Putamen (tissue), 1 donor: ENCODE data around the gene KCNJ5.

ENCODE experiments used
- DNase-seq: peaks from one replicate; pipeline ENCODE4 v3.0.0-alpha.2; 2016; ENCODE audit warnings: low spot score

KCNJ5 gene

DNA sequence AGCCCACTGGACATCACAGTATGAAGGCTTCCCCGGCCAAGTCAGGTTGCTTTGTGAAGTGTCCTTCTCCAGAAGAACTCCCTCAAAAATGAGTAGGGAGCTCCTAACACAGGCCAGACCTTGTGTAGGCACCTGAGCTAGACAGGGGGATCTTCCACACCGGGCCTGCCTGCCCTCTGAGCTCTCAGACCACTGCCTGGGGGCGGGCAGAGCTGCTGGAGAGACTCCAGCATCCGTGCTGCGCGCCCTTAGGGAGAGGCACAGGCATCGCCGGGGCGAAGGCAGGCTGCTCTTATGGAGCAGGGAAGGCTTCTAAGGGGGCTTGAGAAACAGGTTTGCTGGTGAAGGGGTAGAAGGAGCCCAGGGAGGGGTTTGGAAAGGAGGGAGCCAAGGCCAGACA lies 4.4 kb downstream of the KCNJ5 start:
- DNase-seq, result no peak

DNA sequence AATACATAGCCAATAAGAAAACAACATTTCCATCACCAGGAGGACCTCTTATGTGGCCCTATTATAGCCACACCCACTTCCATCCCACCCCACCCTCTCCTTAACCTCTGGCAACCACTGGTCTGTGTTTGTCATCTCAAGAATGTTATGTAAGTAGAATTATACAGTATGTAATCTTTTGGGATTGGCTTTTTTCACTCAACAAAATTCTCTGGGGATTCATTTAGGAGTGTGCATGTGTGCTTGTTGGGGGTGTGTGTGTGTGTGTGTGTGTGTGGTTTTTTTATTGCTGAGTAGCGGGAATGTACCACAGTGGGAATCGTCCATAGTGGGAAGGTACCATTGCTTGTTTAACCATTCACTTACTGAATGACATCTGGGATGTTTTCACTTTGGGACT lies 5.2 kb downstream of the KCNJ5 start:
- DNase-seq, result no peak

DNA sequence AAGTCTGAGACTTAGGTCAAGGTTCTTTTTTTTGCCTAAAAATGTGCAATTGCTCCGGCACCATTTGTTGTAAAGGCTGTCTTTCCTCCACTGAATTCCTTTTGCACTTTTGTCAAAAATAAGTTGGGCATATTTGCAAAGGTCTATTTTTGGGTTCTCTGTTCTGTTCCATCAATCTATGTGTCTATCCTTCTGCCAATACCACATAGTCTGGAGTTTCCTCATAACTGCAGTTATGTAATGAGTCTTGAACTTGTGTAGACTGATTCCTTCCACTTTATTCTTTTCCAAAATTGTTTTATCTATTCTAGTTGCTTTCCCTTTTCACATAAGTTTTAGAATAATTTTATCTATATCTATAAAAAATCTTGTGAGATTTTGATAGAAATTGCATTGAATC lies 6.7 kb downstream of the KCNJ5 start:
- DNase-seq, result no peak

DNA sequence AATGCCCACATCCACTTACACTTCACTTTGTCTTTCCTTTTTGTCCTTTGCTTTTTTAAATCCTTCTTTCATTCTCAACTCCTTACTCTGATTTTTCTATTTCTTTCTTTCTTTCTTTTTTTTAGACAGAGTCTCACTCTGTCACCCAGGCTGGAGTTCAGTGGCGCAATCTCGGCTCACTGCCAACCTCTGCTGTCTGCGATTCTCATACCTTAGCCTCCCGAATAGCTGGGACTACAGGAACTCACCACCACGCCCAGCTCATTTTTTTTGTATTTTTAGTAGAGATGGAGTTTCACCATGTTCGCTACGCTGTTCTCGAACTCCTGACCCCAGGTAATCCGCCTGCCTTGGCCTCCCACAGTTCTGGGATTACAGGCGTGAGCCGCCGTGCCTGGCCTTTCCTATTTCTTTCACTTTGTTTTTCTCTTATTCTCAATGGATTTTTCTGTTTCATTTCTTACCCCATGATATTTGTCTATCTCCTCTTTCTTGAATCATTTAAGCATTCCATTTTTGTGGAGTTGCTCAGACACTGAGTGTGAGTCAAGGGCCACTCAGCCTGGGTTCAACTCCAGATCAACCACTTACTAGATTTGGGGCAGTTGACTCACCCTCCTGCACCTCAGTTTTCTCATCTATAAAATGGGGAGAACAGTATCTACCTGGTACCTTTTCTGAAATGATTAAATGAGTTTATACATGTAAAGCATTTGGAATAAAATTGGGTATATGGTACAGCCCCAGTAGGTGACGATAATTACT lies 7.6 kb downstream of the KCNJ5 start:
- DNase-seq, result no peak

DNA sequence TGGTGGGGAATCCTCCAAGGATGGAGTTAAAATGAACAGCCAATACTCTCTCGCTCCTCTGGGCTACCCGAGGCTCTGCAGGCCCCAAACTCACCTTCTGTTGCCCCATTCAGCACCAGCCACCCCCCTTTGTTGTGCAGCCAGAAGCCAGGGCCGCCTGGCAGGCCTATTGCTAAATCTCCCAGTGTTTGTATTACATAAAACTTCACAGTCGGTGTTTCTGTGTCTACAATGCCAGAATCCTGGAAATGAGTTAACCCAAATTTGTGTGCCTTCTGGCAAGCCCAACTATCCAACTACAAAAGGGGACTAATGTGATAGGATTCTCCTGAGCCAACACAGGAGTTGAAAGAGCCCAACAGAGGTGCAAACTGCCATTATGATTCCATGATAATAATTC lies 9.3 kb downstream of the KCNJ5 start:
- DNase-seq, result no peak

DNA sequence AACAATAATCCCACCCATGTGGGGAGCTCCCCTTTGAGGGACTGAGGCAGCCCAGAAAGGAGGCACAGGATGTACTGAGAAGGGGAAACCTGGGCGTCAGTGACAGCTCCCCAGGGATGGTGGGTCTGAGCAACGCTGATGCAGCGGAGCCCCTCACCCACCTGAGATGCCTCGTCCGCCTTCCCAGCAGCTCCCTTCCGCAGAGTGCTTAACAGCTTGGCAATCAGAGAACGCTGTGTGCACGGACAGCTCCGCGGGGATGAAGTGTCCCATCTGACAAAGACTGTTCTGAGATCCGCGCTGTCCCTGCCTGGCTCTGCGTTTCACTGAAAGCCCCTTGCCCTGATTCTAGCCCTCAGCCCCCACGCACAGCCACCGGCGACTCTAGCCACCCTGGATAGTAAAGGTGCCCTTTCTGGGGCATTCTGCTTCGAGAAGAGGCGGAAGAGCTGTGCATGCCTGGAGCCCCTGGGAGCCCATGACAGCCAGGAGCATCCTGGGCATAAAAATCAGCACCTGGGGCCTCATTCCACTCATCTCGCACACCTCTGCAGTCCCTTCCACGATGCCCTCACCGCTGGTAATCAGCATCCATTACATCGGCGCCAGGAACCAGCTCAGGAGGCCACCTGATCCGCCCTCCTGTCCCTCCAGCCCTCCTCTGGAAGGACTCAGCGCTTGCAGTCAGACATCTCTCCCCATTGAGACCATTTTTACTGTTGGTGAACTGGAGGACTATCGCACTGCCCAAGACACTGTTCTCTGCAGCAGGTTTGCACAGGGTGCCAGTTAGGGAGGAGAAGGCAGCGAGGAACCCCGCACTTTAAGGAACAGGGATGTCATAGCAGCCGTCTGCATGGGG lies 10.7 kb downstream of the KCNJ5 start:
- DNase-seq, result no peak

DNA sequence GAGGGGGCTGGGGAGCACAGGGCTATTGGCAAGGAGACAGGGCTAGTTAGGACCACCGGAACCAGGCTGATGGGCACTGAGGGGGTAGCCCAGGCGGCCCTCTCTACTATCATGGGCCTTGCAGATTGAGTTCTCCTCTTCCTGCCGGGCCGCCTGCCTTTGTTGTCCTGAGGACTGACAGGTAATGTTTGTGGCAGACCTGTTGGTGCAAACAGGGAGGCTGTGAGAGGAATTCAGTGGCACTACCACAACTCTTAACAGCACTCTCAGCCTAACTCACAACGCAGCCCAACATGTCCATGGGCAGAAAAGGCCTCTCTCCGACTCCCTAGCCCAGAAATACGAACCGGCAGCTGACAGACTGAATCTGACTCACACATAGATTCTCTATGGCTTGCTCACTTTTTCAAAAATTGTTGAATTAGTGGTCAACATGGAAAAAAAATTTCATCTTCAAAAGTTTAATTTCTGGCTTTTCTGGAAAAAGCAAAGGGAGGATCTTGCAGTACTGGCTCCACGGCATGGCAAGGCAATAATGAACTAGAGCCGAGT lies 11.4 kb downstream of the KCNJ5 start:
- DNase-seq, result no peak

DNA sequence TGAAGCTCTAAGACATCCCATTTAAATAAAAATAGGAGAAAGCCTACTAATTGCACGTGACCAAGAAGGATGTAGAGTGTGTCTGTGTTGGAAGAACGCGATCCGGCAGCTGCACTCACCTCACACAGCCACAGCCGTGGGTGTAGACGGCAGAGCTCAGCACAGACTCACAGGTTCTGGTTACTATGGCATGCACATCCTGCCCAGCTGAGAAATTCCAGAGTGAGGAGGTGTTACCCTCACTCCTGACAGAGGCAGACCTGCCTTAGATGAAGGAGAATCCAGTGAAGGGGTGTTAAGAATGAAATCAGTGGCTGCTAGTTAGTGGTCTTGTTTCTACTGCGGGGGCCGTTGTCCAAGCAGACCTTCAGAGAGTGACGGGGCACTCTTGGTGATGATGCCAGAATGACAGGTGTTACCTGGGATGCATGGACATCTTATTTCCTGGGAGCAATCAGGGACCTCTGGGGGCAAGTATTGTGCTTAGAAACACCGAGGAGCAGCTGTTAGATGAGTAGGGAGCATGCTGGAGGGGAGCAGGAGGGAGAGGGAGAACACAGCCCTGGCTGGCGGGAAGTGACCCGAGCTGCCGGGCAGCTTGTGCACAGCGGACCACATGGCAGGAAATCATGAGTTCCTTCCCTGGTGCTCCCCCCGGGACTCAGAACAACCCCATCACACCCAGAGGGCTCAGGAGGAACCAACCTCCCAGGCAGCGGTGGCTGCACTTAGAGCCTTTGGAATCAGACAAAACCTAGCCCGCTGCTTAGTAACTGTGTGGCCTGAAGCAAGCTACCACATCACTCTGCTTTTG lies 12.3 kb downstream of the KCNJ5 start:
- peak; percentile 52 for DNase-seq

DNA sequence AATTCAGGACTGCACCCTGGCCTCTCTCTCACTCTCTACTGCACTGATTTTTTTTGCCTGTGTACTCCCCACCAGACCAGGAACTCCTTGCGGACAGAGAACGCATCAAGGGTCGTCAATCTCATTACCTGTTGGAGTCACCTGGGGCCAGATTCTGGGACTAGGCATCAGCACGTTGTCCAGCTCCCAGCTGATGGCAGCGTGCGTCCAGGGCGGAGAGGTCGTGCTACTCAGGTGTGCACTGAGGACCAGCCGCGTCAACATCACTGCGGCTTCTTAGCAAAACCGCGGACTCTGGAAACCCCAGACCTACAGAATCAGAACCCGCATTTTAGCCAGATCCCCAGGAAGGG lies 13.1 kb downstream of the KCNJ5 start:
- DNase-seq, result no peak

DNA sequence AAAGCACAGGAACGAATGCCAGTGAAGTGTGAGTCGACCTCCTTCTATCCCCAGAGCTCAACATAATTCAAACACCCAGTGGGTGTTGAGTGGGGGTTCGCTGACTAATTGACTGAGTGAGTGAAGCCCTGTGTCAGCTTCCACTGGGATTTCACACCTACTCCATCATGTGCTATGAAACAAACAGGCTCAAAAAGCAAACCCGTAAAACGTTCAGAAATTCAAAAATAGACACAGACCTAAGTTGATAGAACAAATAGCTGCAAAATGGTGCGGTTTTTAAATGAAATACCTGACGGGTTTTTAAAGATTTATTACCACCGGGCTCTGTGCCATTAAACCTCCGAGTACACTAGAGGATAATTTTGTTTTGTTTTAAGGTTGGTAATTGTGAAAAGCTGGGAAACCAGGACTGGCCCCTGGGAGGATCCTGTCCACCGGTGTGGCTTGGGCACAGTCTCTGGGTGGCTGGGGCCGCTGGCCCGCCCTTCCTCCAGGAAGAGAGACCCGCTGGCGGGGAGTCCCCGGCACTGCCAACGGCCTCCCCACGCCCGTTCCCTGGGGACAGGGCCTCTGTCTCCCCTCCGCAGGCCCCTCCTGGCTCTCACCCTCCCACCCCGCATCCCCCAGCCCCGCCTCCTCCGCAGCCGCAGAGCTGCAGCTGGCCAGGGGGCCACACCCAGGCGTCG lies 13.6 kb downstream of the KCNJ5 start:
- peak; percentile 74 for DNase-seq

DNA sequence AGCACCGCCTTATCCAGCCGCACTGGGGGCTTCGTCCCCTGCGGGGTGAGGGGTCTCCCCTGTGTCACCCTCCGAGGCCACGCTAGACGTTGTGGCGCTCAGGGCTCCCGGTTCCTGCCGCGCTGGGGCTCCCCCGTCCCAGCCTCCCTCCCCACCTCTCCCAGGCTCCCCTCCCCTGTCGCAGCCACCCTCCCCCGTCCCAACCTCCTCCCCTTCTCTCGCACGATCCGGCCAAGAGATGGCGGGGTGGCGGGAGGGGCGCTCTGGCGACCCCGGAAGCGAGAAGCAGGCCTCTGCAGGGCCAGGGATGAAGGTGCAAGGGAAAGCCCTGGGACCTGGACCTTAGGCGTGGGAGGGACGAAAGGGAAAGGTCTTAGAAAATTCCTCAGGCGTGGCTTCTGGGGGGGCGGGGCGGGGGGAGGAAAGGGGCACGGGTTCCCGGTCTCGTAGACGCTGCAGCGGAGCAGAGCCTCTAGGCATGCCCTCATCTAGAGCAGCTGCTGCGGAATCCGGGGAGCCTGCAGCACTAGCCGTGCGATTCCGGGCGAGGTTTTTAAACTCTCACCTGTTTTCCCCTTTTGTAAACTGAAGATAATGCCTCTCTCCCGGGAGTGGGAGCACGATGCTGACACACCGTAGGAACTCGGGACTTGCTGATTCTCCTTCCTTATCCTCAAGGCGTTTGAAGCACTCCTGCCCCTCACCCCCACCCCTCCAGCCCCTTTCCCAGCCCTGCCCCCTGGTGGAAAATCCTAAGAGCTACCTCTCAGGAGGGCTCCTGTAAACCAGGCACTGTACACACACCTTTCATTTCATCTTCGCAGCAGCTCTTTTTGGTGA lies 14.4 kb downstream of the KCNJ5 start:
- peak; percentile 29 for DNase-seq

DNA sequence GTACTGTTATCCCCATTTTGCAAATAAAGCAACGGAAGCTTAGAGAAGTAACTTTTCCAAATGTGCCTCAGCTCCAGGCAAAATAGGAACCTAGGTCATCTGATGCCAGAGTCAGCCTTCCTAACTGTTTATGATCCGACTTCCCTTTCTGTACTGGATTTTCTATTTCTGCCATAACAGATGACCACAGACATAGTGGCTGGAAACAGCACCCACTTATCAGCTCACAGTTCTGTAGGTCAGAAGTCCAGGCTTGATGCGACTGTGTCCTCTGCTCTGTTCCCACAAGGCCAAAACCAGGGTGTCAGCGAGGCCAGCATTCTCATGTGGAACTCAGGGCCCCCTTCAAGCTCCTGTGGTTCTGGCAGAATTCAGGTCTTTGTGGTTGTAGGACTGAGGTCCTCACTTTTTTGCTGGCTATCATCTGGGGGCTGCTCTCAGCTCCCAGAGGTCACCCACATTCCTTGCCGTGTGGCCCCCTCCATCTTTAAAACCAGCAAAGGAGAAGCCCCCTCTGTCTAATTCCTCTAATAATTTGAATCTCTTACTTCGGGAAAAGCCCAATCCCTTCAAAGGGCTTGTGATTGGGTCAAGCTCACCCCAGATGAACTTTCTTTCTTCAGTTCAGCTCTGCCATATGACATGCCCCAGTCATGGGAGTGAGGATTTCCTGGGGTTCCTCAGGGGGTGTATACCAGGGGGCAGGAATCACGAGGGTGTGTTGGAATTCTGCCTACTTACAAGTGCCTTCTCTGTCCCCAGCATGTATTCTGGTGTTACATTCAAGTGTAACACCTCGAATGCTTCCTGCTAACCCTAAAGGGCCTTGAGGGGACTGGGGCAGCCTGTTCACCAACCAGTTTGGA lies 15.3 kb downstream of the KCNJ5 start:
- no peak for DNase-seq

DNA sequence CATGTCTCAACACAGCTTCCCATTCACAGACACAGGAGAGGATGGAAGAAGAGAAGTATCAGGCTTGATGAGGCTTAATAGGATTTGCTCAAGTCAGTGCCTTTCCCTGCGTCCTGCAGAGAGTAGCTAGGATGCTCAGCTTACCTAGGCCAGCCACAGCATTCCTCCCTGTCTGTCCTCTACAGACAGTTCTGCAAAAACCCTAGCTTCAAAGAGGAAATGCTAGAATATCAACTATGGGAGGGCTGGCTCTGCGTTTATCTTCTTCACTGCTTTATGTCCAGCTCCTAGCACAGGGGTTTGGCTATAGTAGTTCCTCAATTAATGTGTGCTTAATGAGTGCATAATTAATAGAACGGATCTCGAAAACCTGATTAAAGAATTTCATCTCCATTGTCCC lies 16.4 kb downstream of the KCNJ5 start:
- DNase-seq, result no peak

DNA sequence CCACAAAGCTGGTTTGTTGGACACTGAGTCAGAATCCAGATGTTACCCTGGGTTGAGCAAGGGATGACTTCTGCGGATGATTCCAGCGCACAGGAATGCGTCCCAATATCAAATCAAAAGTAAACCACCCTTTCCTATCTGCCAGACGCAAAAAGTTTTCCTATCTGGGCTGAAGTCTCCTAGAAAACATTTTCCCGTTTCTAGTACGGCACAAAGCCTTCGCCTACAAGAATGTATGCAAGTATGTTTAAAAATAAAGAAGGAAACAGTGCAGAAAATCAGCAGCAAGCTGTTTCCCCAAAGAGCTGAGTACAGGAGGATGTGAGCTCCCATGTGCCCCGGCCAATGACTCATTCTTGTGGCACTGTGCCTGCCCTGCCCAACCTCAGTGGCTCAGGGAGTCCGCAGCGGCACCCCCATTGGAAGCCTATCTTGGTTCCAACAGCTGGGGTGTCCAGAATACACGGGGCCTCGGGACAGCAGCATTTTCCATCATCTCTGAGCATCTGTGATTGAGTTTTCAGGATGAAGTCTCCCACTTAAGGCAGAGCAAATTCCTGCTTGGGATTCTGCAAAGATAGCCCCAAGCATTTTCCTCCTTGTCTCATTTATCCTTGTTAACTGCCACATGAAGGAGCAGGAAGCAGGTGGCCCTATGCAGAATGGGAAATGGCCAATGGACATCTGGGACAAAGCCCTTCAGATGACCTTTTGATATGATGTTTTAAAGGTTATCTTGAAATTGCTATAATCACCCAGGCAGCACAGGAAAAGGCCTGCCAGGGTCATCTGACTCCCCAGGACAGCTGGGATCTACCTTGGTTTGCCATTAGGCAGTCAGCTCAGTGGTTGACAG lies 17.5 kb downstream of the KCNJ5 start:
- DNase-seq, result no peak

DNA sequence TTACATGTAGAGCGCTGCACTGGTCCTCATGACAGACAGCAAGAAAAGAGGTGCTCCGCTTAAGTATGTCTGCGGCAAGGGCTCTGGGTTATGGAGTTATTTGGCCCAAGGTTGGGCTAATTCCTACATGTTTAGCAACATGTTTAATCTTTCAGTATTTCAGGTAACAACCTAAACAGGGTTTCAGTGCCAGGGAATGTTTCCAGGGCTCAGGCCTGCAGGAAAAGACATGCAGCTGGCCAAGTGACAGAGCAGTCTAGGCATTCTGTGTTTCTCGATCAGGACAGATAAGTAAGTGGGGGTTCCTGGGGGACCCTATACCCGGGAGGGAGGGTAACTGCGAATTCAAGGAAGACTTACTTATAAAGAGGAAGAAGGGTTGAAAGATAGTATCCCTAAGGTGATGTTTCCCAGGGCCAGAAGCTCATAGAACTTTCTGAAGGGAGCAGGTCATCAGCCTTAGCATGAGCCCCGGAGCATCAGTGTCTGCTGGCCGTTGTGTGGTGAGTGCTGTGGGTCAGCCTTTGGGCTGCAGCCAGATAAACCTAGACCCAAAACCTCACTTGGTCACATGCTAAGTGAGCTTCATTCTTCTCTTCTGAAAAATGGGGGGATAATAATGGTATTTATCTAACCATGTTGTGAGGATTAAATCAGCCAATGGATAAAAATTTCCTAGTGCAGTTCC lies 18.4 kb downstream of the KCNJ5 start:
- no peak for DNase-seq

DNA sequence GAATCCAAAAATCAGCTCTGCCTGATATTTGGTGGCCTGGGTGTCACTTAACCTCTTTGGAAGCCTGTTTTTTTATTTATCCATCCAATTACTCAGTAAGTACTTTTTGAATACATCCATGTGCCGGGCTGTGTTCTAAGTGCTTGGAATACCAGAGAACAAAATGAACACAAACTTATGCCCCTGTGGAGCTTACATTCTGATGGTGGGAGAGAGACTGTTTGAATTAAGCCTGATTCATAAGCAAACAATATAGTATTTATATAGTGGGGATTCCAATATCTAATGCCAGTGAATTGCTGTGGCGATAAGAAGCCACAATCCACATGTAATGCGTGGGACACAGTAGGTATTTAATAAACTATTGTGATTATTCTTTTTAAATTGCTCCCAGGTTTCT lies 19.4 kb downstream of the KCNJ5 start:
- DNase-seq, result no peak

DNA sequence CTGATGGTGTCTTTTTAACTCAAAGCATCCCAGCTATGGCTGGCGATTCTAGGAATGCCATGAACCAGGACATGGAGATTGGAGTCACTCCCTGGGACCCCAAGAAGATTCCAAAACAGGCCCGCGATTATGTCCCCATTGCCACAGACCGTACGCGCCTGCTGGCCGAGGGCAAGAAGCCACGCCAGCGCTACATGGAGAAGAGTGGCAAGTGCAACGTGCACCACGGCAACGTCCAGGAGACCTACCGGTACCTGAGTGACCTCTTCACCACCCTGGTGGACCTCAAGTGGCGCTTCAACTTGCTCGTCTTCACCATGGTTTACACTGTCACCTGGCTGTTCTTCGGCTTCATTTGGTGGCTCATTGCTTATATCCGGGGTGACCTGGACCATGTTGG lies 20.1 kb downstream of the KCNJ5 start:
- no peak for DNase-seq

DNA sequence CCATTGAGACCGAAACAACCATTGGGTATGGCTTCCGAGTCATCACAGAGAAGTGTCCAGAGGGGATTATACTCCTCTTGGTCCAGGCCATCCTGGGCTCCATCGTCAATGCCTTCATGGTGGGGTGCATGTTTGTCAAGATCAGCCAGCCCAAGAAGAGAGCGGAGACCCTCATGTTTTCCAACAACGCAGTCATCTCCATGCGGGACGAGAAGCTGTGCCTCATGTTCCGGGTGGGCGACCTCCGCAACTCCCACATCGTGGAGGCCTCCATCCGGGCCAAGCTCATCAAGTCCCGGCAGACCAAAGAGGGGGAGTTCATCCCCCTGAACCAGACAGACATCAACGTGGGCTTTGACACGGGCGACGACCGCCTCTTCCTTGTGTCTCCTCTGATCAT lies 20.5 kb downstream of the KCNJ5 start:
- no peak for DNase-seq
